Upper lobe of right lung (tissue), 1 donor: ENCODE measurements around the gene YAP1. TPM values are rescaled to one million over a fixed set of nuclear protein-coding genes. Genes with fewer than 3 reads are reported as not detected.
A peak's percentile ranks its signal among the peaks of the same experiment; 100 is the strongest.

Experiments used
- ATAC-seq: fragments of 200-7000 bp; cut with Tn5 transposase; one replicate; pipeline ENCODE4 v1.9.1; 2020; ENCODE audit warnings: mild to moderate bottlenecking, moderate library complexity
- DNase-seq: peaks from one replicate; pipeline ENCODE4 v3.0.0-alpha.2; 2020
- H3K27ac ChIP-seq: fragments of 200-600 bp; one replicate; pipeline ENCODE4 v1.8.0; 2022
- H3K27me3 ChIP-seq: fragments of 200-600 bp; one replicate; pipeline ENCODE4 v1.8.0; 2022; ENCODE audit warnings: mild to moderate bottlenecking
- H3K36me3 ChIP-seq: fragments of 200-600 bp; one replicate; pipeline ENCODE4 v1.8.0; 2022
- H3K4me1 ChIP-seq: fragments of 200-600 bp; one replicate; pipeline ENCODE4 v1.8.0; 2022
- H3K4me3 ChIP-seq: fragments of 200-600 bp; one replicate; pipeline ENCODE4 v1.8.0; 2022; ENCODE audit warnings: mild to moderate bottlenecking
- H3K9me3 ChIP-seq: fragments of 200-600 bp; one replicate; pipeline ENCODE4 v1.8.0; 2022
- intact Hi-C: fragments of 100-400 bp; cut with DNase I; formaldehyde crosslinking; loops from one replicate; pipeline ENCODE4 v1.11.0; 2022
- total RNA-seq: library from RNA; stranded (reverse); fragmentation: NEBNext Ultra II Directional; extraction: Animal tissue kit (Norgen Biotek cat#: 25700); gene quantifications from one replicate; pipeline ENCODE4 v1.2.1, GENCODE V29; 2021
- TF ChIP-seq, protein P1 (sequence below): fragments of 200-600 bp; IDR thresholded peaks from one replicate; pipeline ENCODE4 v1.8.0; 2022; ENCODE audit warnings: antibody characterized with exemption
- donor health status: DM: no; HTN: yes; CAD: no; lungs with severe emphysema.

The YAP1 gene
- total RNA-seq, 1 donor from 2014 or later, result 127 TPM

DNA sequence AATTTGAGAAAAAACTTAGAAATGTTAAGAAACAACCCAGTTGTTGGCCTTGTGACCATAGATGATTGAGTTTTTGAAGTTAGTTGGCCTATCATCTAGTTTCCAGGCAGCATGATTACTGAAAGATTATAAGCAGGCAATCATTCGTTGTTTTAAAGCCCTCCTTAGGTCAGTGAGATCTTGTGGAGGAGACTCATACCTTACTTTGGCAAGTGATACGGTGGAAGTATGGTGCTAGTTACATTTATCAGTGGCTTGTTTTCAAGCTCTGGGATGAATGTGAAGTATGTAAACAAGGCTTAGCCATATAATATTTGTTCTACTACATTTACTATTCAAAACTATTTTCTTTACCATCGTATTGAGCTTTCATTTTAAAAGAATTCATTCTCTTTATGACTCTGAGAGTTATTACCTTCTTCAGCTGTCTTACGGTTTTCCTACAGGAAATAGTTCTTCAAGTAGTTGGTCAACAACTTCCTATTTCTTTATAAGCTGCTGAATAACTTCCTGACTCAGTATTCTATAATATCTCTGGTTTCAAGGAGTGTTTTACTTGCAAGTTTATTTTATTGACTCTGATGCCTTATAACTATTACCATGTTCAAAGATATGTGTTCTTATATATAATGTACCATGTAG lies 7.3 kb downstream of the YAP1 start:
- peaks cover 4% of the 10 kb centered on the region for H3K27me3 ChIP-seq
- TF ChIP-seq, protein P1, sequence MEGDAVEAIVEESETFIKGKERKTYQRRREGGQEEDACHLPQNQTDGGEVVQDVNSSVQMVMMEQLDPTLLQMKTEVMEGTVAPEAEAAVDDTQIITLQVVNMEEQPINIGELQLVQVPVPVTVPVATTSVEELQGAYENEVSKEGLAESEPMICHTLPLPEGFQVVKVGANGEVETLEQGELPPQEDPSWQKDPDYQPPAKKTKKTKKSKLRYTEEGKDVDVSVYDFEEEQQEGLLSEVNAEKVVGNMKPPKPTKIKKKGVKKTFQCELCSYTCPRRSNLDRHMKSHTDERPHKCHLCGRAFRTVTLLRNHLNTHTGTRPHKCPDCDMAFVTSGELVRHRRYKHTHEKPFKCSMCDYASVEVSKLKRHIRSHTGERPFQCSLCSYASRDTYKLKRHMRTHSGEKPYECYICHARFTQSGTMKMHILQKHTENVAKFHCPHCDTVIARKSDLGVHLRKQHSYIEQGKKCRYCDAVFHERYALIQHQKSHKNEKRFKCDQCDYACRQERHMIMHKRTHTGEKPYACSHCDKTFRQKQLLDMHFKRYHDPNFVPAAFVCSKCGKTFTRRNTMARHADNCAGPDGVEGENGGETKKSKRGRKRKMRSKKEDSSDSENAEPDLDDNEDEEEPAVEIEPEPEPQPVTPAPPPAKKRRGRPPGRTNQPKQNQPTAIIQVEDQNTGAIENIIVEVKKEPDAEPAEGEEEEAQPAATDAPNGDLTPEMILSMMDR, result no peak
- DNase-seq (no peak), ATAC-seq (no peak)
- H3K9me3 ChIP-seq, result no peaks in the 10 kb centered on the region
- H3K27ac ChIP-seq, result no peak overlapping the region
- peaks cover 43% of the 10 kb centered on the region for H3K4me1 ChIP-seq
- H3K4me3 ChIP-seq, result no peak overlapping the region
- H3K36me3 ChIP-seq, result peaks cover 10% of the 10 kb centered on the region
- intact Hi-C loops, result no loop called here

DNA sequence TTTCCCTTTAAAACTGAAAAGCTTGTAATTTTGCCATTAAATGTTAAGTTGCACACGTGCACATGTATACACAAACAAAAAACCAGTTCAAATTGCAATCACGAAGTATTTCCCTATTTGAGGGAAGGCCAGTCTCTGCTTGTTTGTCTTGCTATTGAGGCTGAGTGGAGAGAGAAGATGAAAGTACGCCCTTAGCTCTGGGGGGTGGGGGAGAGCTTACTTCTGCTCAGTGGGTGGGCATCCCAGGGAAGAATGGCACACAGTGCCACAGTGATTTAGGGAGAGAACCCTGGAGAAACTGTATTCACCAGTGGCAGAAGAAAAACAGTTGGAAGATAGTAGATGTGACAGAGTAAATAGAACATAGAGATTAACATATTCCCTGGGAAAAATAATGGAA lies 8.7 kb downstream of the YAP1 start:
- Histone ChIP-seq H3K4me1 (peaks cover 43% of the 10 kb centered on the region), H3K4me3 (no peak overlapping the region), H3K36me3 (peaks cover 10% of the 10 kb centered on the region), H3K27me3 (no peaks in the 10 kb centered on the region), H3K27ac (no peak overlapping the region), H3K9me3 (no peaks in the 10 kb centered on the region)
- TF ChIP-seq, protein P1, result no peak
- no peak for DNase-seq
- intact Hi-C loops, result no loop called here
- ATAC-seq, result peak; percentile 74

- H3K4me3 ChIP-seq, result no peak overlapping the region
- ATAC-seq (peak; percentile 62), DNase-seq (no peak)
- peaks cover 37% of the 10 kb centered on the region for H3K4me1 ChIP-seq
- TF ChIP-seq, protein P1, result no peak
- intact Hi-C loops, result no loop called here
- H3K27me3 ChIP-seq, result no peaks in the 10 kb centered on the region
- no peaks in the 10 kb centered on the region for H3K36me3 ChIP-seq
- no peaks in the 10 kb centered on the region for H3K9me3 ChIP-seq
- peak overlapping the region; percentile 27 for H3K27ac ChIP-seq
Measured at GRCh38 chr11:102119997-102120396, 9.8 kb downstream of the YAP1 start.

DNA sequence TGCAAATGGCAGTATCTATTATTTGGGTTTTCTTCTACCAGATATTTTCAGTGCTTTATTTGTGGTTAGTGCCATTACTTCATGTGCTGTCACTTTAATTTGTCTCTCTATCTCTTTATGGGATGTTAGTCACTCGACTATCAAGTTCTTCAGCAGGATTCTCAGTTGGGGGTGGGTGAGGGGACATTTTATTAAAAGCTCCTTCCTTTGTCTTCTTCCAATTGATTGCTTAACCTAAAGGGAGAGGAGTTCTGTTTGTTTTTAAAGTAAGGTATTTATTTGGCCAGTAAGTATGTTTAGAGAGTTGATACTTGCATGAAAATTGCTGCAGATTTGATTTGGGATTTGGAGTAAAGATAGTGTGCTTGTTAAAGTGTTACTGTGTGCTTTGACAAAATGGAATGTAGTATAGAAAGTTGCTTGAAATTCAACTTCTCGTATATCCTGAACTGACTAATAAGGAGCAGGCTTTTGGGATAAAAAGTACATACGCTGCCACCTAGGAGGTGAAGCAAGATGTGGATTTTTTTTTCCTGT lies 10.3 kb downstream of the YAP1 start:
- Histone ChIP-seq H3K27ac (no peak overlapping the region), H3K4me1 (peaks cover 36% of the 10 kb centered on the region), H3K9me3 (no peaks in the 10 kb centered on the region), H3K27me3 (no peaks in the 10 kb centered on the region), H3K4me3 (no peak overlapping the region), H3K36me3 (no peaks in the 10 kb centered on the region)
- DNase-seq, result no peak
- intact Hi-C loops, result no loop called here
- TF ChIP-seq, protein P1, result no peak
- ATAC-seq, result no peak

- Histone ChIP-seq H3K4me1 (peaks cover 29% of the 10 kb centered on the region), H3K36me3 (no peaks in the 10 kb centered on the region), H3K27me3 (no peaks in the 10 kb centered on the region), H3K4me3 (no peak overlapping the region), H3K9me3 (no peaks in the 10 kb centered on the region), H3K27ac (no peak overlapping the region)
- no peak for DNase-seq
- ATAC-seq, result no peak
- intact Hi-C loops, result no loop called here
- TF ChIP-seq, protein P1, result no peak
Measured at GRCh38 chr11:102121329-102121728, 11.1 kb downstream of the YAP1 start.
